HPDE6-E6E7 (cell line): ENCODE data around the gene N4BP2L2.

Experiments
- DNase-seq: peaks from one replicate; pipeline ENCODE4 v3.0.0; 2011; ENCODE audit warnings: missing footprints; ENCODE audit errors: extremely low spot score

N4BP2L2 gene

GRCh38 chr13:32426191-32426989 is 112.2 kb downstream of the N4BP2L2 start:
- no peak for DNase-seq

- no peak for DNase-seq
Observed at GRCh38 chr13:32425158-32425557, 113.4 kb downstream of the N4BP2L2 start.

- no peak for DNase-seq
Observed at GRCh38 chr13:32423592-32423991, 115.0 kb downstream of the N4BP2L2 start.

GRCh38 chr13:32419862-32420261 is 118.7 kb downstream of the N4BP2L2 start:
- no peak for DNase-seq

DNA sequence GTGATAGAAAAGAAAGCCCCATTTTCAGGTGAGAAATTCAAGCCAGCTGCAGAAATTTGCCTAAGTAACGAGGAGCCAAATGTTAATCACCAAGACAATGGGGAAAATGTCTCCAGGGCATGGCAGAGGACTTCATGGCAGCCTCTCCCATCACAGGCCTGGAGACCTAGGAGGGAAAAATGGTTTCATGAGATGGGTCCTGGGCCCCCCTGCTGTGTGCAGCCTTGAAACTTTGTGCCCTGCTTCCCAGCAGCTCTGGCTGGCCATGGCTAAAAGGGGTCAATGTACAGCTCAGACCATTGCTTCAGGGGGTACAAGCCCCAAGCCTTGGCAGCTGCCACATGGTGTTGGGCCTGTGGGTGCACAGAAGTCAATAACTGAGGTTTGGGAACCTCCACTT is 120.6 kb downstream of the N4BP2L2 start:
- no peak for DNase-seq

DNA sequence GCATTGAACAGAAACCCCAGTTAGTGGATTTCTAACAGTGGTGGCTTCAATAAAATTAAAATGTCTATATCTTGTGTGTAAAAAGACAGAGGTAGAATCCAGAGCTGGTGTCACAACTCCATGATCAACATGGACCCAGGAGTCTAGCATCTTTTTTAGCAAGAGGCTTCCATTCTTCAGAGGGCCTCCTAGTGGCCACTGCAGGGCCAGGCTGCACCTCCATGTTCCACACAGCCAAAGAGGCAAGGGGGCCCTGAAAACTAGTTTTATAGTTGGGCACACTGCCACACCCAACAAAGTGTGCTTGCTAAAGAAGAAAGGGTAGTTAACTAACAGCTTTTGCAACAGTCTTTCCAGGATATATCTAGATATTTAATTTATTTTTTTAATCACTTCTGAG is 123.6 kb downstream of the N4BP2L2 start:
- no peak for DNase-seq

- DNase-seq: no peak
Observed at GRCh38 chr13:32414580-32414979, 124.0 kb downstream of the N4BP2L2 start.

DNA sequence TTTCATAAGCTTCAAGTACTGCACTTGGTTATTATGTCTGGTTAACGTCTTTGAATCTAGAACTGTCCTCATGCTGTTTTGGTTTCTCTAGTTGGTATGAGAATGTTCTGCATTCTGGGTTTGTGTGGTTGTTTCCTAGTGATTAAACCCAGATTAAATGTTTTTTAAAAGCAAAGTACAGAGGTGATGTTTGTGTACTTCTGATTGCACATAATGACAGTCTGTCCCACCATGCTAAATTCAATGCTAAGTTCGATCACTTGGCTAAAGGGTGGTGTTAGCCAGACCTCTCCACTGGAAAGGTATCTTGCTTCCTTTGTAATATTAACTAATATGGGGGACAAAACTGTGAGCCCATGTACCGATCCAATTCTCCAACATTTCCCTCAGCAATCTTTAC is 125.3 kb downstream of the N4BP2L2 start:
- no peak for DNase-seq

DNA sequence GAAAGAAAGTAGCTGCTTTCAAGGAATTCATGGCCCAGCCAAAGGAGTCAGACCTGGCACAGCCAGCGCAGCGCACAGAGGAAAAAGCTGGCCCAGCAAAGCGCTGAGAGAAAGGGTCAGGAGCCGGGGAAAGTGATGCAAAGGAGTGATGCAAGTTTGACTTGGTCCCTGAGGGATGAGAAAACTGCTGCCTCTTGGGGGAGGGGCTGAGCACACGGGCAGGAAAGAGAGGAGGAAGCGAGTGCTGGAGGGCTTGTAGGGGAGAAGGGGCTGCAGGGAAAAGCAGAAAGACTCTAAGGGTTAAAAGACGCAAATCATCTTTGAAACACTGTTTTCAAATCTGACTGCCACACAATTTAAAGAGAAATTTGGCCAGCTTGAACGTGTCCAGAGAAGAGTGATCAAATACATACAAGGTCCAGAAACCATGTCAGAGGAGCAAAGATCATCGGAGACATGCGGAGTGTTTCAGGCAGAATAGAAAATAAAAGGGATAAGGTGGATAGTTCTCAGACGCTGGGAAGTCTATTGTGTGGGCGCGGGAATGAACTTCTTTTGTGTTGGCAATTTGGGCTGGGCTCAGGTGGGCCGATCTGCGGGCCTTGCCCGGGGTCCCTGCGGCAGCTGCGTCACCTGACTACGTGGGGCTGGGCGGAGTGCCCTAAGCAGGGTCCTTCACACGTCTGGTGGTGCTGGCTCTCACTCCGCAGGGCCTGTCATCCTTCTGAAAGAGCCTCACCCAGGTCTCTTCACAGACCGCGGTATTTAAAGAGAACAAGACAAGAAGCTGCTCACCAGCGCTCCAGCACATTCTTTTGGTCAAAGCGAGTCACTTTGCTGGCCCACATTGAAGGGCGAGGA is 128.8 kb downstream of the N4BP2L2 start:
- DNase-seq: no peak

DNA sequence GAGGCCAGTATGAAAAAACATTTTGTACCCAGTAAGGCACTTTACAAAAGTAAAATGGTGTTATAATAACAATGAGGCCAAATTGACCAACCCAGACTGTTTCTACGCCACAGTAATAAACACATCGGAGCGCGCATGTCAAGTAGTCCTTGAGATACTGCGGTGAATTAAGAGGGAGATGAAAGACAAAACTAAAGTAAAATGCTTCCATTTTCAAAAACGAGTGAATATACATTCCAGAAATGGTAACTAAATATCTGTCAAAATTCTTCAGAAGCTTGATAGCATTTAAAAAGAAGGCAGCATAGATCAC is 129.6 kb downstream of the N4BP2L2 start:
- DNase-seq: no peak

DNA sequence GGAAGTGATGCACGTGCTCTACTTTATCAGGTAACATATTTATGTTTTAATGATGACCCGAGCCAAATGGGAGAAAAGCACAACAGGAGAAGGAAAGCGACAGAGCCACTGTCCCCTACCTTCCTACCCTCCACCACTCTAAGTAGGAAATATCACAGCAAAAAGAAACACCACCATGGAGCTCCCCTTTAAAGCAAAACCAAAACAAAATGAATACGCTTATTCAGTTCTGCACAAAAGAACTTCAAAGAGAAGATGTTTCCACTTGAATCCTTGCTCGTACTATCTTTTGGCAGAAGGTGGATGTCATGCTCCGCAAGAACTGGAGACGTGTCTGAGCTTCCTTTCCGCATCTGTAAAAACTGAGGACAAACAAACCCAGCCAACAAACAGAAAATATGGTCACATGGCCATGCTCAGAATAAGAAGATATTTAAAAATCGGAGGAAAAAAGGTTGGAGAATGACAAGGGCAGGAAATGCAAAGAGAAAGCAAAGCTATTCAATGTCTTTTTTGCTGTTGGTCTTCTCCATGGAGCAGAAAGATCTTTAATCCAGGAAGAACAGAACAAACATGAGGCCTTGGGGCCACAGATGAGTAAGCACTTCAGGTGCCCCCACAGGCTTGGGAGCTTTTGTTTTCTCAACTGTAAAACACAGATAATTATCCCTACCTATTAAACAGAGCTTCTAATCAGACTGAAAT is 130.1 kb downstream of the N4BP2L2 start:
- no peak for DNase-seq

DNA sequence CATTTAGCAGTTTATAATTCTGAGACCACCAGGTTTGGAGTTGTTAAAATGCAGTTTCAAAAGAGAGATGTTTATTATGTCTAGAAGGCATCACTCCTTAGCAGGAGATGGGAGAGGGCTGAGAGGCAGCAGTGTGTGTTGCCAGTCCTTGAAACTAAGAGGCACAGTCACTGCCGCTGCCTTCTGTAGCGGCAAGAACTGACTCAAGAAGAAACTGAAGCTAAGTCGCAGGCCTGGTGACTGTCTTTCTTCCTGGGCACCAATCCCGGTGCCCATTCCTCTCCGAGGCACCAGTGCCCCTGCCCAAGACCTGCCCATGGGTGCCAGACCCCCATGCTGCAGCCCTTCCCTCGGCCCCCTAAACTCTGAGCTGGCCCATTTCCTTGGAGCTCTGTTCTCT is 130.7 kb downstream of the N4BP2L2 start:
- no peak for DNase-seq

DNA sequence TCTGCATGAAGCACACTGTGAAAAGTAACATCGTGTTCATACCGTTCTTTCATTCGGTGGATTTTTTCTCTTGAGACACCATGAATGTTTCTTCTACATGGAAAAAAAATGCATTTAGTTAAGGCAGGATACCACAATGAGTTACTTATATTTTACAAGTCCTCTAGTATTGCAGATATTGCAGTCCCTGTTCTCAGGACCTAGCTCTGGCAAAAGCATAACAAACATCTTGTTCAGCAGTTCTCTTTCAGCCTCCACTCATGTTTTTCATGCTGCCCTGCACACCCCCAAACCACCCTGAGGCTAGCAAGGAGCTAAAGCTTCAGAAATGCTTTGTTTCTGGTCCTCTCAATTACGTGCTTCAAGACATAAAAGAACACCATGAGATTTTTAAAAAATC is 135.5 kb downstream of the N4BP2L2 start:
- DNase-seq: no peak

- no peak for DNase-seq
Observed at GRCh38 chr13:32391101-32391619, 147.4 kb downstream of the N4BP2L2 start.

- DNase-seq: no peak
Observed at GRCh38 chr13:32390484-32390883, 148.1 kb downstream of the N4BP2L2 start.

DNA sequence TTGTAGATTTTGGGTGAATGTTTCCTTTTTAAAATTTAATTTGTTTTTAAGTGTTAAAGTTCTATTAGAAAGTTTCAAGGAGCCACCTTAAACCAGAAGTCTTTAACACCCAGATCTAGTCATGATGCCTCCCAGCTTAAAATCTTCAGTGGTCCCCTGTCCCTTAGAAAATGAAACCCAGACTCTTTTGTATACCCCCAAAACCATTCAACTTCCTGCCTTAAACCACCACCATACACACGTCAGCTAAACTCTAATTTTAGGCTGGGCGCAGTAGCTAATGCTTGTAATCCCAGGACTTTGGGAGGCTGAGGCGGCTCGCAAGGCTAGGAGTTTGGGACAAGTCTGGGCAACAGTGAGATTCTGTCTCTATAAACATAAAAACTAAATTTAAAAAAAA is 148.5 kb downstream of the N4BP2L2 start:
- DNase-seq: no peak

DNA sequence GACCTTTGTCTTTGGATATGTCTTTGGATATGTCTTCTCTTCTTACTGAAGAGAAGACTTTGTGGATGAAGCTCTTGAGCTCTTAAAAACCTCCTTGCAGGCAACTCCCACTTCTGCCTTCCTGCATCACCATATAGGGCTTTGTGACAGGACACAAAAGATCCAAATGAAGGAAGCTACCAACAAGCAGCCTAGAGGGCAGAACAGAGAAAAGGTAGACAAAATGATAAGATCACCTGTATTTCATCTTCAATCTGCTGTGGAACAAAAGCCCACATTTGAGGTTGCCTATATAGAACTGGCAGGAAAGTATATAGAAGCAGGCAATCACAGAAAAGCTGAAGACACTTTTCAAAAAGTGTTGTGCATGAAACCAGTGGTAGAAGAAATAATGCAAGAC is 153.2 kb downstream of the N4BP2L2 start:
- DNase-seq: no peak

GRCh38 chr13:32384702-32385101 is 153.9 kb downstream of the N4BP2L2 start:
- no peak for DNase-seq

GRCh38 chr13:32383836-32384618 is 154.6 kb downstream of the N4BP2L2 start:
- DNase-seq: no peak
